Right lung (tissue), 10 donors: ENCODE results near the gene CCDC9B. TPM values are rescaled to one million over a fixed set of nuclear protein-coding genes. Genes with fewer than 3 reads are reported as not detected.
A peak's percentile ranks its signal among the peaks of the same experiment; 100 is the strongest.

ENCODE experiments used
- DNase-seq, 2 donors: peaks; one replicate each; pipeline ENCODE4 v3.0.0-alpha.2; 2013
- long read RNA-seq, 8 donors: transcript quantifications; one replicate each; lab custom pipeline, GENCODE V29; 2026
- polyA plus RNA-seq, 5 donors: library from polyadenylated mRNA; unstranded; fragments of 120-200 nt; gene quantifications; one replicate each; pipeline versions ENCODE4 v1.2.1 to v1.2.3, GENCODE V29; 2013; ENCODE audit warnings: inconsistent platforms in 1 of 5, low replicate concordance in 1 of 5; ENCODE audit not compliant: insufficient read length in 5 of 5, insufficient read depth in 1 of 5

Gene CCDC9B
- polyA plus RNA-seq, result 1 to 10 TPM; 5.1 to 9.7 (median 6.2) TPM
- long read RNA-seq, donor 1, result 0 reads
- long read RNA-seq, donor 2, result 0 reads
- long read RNA-seq, donor 3, result 0 reads
- long read RNA-seq, donor 4, result 0 reads
- long read RNA-seq, donor 5, result 0 reads
- long read RNA-seq, donor 6, result 0 reads
- long read RNA-seq, donor 7, result 0 reads
- long read RNA-seq, donor 8, result 0 reads

GRCh38 chr15:40340740-40341400, at the start of gene CCDC9B:
TSS of gene CCDC9B (minus strand) at chr15:40340939. CDS start at chr15:40340819, 120 bp downstream.
- peak; percentile 87 to 89 for DNase-seq

GRCh38 chr15:40389824-40390595, 49.3 kb upstream of the CCDC9B start:
- DNase-seq, result no peak

GRCh38 chr15:40388941-40389823, 48.4 kb upstream of the CCDC9B start:
- DNase-seq, result no peak

- no peak for DNase-seq
Measured at GRCh38 chr15:40386480-40386879, 45.7 kb upstream of the CCDC9B start.

- peak; percentile 83 to 89 for DNase-seq
Measured at GRCh38 chr15:40382580-40383456, 42.1 kb upstream of the CCDC9B start, which contains the start of gene KNSTRN. TSS of gene KNSTRN (plus strand) at chr15:40382721. CDS start at chr15:40382836, 115 bp downstream.

- no peak for DNase-seq
Measured at GRCh38 chr15:40381818-40382529, 41.2 kb upstream of the CCDC9B start.

GRCh38 chr15:40380636-40381035, 39.9 kb upstream of the CCDC9B start:
- DNase-seq, result no peak

- DNase-seq, result no peak
Measured at GRCh38 chr15:40379853-40380252, 39.1 kb upstream of the CCDC9B start.

- DNase-seq, result no peak
Measured at GRCh38 chr15:40379374-40379773, 38.6 kb upstream of the CCDC9B start.

- DNase-seq, result no peak
Measured at GRCh38 chr15:40377606-40378005, 36.9 kb upstream of the CCDC9B start.

- DNase-seq, result no peak
Measured at GRCh38 chr15:40372981-40373380, 32.2 kb upstream of the CCDC9B start.

GRCh38 chr15:40369971-40370370, 29.2 kb upstream of the CCDC9B start:
- DNase-seq, result no peak

- DNase-seq, result no peak
Measured at GRCh38 chr15:40369474-40369869, 28.7 kb upstream of the CCDC9B start.

- DNase-seq, result no peak
Measured at GRCh38 chr15:40368719-40369473, 28.2 kb upstream of the CCDC9B start.

GRCh38 chr15:40367686-40368611, 27.2 kb upstream of the CCDC9B start:
- DNase-seq, result peak; percentile 78 to 79

GRCh38 chr15:40367371-40367685, 26.6 kb upstream of the CCDC9B start:
- no peak for DNase-seq

- no peak for DNase-seq
Measured at GRCh38 chr15:40366457-40367370, 26.0 kb upstream of the CCDC9B start.
